GM19372 (cell line): ENCODE measurements around the gene LMBR1L.

Source experiments
- ATAC-seq: cut with Tn5 transposase; IDR thresholded peaks from one replicate; pipeline ENCODE4 v1.9.1; 2021; ENCODE audit warnings: mild to moderate bottlenecking, low read depth, moderate library complexity; ENCODE audit not compliant: unreplicated experiment

The LMBR1L gene

DNA sequence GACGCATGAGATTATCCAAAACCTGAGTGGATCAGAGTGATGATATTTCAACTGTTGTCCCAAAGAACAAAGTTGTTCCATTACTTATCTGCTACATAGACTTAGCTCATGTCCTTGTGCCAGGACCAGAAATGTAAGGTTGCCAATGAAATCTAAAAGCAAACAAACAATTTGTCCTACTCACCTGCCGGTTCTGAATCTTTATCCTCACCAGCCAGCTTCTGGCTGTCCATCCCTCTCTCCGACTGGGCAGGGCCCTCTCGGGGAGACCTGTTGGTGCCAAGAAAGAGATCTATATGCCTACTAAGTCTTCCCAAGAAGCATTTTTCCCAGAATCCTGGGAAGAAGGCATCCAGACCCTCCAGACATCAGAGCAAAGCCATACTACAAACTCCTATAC, 55.6 kb downstream of the LMBR1L start:
- no peak for ATAC-seq

DNA sequence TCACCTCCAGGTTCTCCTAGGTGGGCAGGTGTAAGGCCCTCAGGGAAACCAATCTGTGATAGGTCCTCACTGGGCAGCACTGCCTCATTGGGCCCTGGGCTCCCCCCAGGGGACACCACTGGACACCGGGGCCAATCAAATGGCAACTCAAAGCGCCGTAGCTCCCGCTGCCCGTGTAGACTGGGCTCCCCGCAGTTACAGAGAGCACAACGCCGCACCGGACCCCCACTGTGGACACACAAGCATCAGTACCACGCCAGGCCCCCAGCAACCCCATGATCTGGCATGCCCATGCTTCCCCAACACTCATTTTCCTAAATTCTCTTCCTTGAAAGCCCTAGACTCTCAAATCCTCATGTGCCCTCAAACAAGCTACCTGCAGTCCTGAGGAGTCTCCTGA, 56.1 kb downstream of the LMBR1L start:
- ATAC-seq, result no peak

- no peak for ATAC-seq
Measured at GRCh38 chr12:49054096-49054495, 56.6 kb downstream of the LMBR1L start.

GRCh38 chr12:49052451-49053208, 58.0 kb downstream of the LMBR1L start:
- ATAC-seq, result no peak

DNA sequence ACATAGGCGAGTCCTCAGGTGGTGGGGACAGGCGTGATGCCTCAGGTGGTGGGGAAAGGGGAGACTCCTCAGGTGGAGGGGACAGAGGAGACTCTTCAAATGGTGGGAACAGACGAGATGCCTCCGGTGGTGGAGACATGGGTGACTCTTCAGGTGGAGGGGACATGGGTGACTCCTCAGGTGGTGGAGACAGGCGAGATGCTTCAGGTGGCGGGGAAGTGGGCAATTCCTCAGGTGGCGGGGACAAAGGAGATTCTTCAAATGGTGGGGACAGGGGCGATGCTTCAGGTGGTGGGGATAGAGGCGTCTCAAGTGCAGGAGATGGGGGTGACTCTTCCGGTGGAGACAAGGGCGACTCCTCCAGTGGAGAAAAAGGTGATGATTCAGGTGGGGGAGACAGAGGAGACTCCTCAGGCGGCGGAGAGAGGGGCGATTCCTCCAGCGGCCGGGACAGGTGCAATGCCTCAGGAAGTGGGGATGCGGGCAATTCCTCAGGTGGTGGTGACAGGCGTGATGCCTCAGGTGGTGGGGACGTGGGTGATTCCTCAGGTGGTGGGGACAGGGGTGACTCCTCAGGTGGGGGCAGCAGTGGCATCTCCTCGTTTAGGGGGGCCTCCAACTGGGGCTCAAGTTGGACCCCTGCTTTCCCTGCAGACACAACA, 58.7 kb downstream of the LMBR1L start:
- no peak for ATAC-seq

DNA sequence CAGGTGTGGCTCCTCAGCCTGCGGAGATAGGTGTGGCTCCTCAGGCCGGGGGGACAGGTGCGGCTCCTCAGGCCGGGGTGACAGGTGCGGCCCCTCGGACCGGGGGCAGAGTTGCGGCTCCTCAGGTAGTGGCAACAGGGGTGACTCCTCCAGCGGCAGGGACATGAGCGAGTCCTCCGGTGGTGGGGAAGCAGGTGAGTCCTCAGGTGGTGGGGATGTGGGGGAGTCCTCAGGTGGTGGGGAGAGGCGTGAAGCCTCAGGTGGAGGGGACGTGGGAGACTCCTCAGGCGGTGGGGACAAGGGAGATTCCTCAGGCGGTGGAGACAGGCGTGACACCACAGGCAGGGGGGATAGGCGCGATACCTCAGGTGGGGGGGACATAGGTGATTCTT, 59.3 kb downstream of the LMBR1L start:
- ATAC-seq, result no peak

GRCh38 chr12:49050507-49051372, 59.9 kb downstream of the LMBR1L start:
- ATAC-seq, result no peak

DNA sequence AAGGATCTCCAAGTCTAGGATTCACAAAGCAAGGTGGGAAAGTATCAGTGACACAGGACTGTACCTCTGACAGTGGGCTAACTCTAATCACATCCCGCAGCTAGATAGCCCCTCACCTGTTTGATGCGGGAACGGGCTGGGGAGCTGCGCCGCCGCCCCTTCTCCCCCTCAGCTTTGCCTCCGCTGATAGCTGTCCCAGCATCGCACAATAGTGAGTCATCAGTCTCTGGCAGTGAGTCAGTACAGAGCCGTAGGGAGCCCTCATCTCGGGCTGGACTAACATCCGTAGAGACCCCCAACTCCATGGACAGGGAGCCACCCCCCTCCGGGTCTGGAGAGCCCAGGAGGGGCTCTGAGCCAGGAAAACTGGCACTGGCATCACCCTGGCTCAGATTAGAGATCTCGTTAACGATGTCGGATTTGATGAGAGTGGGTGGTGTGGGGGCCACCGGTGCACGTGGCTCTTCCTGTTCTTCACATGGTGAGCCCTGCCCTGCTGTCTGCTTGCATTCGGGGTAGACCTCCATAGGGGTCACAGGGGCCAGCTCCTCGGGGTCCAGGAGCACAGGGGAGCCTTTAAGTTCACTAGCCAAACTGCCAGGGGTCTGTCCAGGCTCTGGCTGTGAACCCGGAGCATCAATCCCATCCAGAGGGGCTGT, 61.0 kb downstream of the LMBR1L start:
- ATAC-seq, result no peak

- no peak for ATAC-seq
Measured at GRCh38 chr12:49048953-49049352, 61.7 kb downstream of the LMBR1L start.
